HG03095 (cell line): Measurements from ENCODE around the gene THBD.
A peak's percentile ranks its signal among the peaks of the same experiment; 100 is the strongest.

Experiments
- ATAC-seq: cut with Tn5 transposase; IDR thresholded peaks from one replicate; pipeline ENCODE4 v1.9.1; 2021; ENCODE audit warnings: moderate library complexity; ENCODE audit not compliant: unreplicated experiment

The THBD gene

GRCh38 chr20:23049201-23050075 lies at the start of gene THBD:
THBD (minus strand) TSS chr20:23049672; CDS start chr20:23049504, 168 bp downstream.
- ATAC-seq: no peak

- no peak for ATAC-seq
Measured at GRCh38 chr20:23097636-23098580, 48.4 kb upstream of the THBD start.

- no peak for ATAC-seq
Measured at GRCh38 chr20:23096986-23097520, 47.6 kb upstream of the THBD start.

- no peak for ATAC-seq
Measured at GRCh38 chr20:23096097-23096496, 46.6 kb upstream of the THBD start.

GRCh38 chr20:23095499-23095898 lies 46.0 kb upstream of the THBD start:
- no peak for ATAC-seq

- ATAC-seq: no peak
Measured at GRCh38 chr20:23094927-23095326, 45.5 kb upstream of the THBD start.

GRCh38 chr20:23094213-23094896 lies 44.9 kb upstream of the THBD start:
- no peak for ATAC-seq

GRCh38 chr20:23093613-23094012 lies 44.1 kb upstream of the THBD start:
- no peak for ATAC-seq

- ATAC-seq: no peak
Measured at GRCh38 chr20:23092861-23093495, 43.5 kb upstream of the THBD start.

- no peak for ATAC-seq
Measured at GRCh38 chr20:23092384-23092756, 42.9 kb upstream of the THBD start.

GRCh38 chr20:23091721-23092383 lies 42.4 kb upstream of the THBD start:
- ATAC-seq: no peak

GRCh38 chr20:23090878-23091277 lies 41.4 kb upstream of the THBD start:
- ATAC-seq: no peak

- no peak for ATAC-seq
Measured at GRCh38 chr20:23090147-23090546, 40.7 kb upstream of the THBD start.

- no peak for ATAC-seq
Measured at GRCh38 chr20:23088866-23089265, 39.4 kb upstream of the THBD start.

GRCh38 chr20:23087587-23088251 lies 38.2 kb upstream of the THBD start:
- ATAC-seq: no peak

- no peak for ATAC-seq
Measured at GRCh38 chr20:23086931-23087411, 37.5 kb upstream of the THBD start.

GRCh38 chr20:23086056-23086566 lies 36.6 kb upstream of the THBD start, which contains the start of gene CD93:
CD93 (minus strand) TSS chr20:23086324; CDS start chr20:23086192, 132 bp downstream.
- peak; percentile 68 for ATAC-seq

GRCh38 chr20:23085436-23086055 lies 36.1 kb upstream of the THBD start:
- ATAC-seq: no peak
